ENCODE measurements around the gene UCHL3.

DNA sequence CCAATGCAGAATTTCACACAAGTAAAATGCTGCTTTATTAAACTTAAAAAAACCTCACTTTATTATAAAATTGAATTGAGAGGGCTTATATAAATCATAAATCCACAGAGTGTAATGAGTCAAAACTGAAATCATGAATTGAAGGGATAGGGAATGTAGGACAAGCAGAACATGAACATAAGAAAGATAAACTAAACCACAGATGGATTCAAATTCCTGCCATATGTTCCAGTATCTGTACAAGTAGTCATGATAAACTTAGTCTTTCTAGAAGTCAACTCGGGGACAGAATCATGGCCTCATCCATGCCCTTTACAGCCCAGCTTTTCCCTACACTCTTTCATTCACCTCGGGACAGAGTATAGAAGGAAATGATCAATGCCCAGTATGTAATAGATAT, 103.1 kb downstream of the UCHL3 start:
- TF ChIP-seq, protein P1, sequence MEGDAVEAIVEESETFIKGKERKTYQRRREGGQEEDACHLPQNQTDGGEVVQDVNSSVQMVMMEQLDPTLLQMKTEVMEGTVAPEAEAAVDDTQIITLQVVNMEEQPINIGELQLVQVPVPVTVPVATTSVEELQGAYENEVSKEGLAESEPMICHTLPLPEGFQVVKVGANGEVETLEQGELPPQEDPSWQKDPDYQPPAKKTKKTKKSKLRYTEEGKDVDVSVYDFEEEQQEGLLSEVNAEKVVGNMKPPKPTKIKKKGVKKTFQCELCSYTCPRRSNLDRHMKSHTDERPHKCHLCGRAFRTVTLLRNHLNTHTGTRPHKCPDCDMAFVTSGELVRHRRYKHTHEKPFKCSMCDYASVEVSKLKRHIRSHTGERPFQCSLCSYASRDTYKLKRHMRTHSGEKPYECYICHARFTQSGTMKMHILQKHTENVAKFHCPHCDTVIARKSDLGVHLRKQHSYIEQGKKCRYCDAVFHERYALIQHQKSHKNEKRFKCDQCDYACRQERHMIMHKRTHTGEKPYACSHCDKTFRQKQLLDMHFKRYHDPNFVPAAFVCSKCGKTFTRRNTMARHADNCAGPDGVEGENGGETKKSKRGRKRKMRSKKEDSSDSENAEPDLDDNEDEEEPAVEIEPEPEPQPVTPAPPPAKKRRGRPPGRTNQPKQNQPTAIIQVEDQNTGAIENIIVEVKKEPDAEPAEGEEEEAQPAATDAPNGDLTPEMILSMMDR (conservative IDR thresholded peaks at IDR 0.05; ENCODE audit: low read depth in 2 of 2): no peak
- TF ChIP-seq POLR2AphosphoS5 (IDR thresholded peaks at IDR 0.05; ENCODE audit: low read depth) (no peak), EZH2 (IDR thresholded peaks at IDR 0.05; ENCODE audit: low read depth, unreplicated experiment) (no peak), EZH2phosphoT487 (IDR thresholded peaks at IDR 0.05; ENCODE audit: unreplicated experiment) (no peak), ZNF114 (CRISPR knock-in tag; IDR thresholded peaks at IDR 0.05) (no peak), JUNB (IDR thresholded peaks at IDR 0.05; ENCODE audit: unreplicated experiment) (no peak), CREB1 (CRISPR knock-in tag; IDR thresholded peaks at IDR 0.05; ENCODE audit: low read depth) (no peak), NANOG (IDR thresholded peaks at IDR 0.05; ENCODE audit: borderline replicate concordance) (no peak)
- TF ChIP-seq, protein P2, sequence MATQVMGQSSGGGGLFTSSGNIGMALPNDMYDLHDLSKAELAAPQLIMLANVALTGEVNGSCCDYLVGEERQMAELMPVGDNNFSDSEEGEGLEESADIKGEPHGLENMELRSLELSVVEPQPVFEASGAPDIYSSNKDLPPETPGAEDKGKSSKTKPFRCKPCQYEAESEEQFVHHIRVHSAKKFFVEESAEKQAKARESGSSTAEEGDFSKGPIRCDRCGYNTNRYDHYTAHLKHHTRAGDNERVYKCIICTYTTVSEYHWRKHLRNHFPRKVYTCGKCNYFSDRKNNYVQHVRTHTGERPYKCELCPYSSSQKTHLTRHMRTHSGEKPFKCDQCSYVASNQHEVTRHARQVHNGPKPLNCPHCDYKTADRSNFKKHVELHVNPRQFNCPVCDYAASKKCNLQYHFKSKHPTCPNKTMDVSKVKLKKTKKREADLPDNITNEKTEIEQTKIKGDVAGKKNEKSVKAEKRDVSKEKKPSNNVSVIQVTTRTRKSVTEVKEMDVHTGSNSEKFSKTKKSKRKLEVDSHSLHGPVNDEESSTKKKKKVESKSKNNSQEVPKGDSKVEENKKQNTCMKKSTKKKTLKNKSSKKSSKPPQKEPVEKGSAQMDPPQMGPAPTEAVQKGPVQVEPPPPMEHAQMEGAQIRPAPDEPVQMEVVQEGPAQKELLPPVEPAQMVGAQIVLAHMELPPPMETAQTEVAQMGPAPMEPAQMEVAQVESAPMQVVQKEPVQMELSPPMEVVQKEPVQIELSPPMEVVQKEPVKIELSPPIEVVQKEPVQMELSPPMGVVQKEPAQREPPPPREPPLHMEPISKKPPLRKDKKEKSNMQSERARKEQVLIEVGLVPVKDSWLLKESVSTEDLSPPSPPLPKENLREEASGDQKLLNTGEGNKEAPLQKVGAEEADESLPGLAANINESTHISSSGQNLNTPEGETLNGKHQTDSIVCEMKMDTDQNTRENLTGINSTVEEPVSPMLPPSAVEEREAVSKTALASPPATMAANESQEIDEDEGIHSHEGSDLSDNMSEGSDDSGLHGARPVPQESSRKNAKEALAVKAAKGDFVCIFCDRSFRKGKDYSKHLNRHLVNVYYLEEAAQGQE (IDR thresholded peaks at IDR 0.05; ENCODE audit: unreplicated experiment): no peak
- TF ChIP-seq, protein P3, sequence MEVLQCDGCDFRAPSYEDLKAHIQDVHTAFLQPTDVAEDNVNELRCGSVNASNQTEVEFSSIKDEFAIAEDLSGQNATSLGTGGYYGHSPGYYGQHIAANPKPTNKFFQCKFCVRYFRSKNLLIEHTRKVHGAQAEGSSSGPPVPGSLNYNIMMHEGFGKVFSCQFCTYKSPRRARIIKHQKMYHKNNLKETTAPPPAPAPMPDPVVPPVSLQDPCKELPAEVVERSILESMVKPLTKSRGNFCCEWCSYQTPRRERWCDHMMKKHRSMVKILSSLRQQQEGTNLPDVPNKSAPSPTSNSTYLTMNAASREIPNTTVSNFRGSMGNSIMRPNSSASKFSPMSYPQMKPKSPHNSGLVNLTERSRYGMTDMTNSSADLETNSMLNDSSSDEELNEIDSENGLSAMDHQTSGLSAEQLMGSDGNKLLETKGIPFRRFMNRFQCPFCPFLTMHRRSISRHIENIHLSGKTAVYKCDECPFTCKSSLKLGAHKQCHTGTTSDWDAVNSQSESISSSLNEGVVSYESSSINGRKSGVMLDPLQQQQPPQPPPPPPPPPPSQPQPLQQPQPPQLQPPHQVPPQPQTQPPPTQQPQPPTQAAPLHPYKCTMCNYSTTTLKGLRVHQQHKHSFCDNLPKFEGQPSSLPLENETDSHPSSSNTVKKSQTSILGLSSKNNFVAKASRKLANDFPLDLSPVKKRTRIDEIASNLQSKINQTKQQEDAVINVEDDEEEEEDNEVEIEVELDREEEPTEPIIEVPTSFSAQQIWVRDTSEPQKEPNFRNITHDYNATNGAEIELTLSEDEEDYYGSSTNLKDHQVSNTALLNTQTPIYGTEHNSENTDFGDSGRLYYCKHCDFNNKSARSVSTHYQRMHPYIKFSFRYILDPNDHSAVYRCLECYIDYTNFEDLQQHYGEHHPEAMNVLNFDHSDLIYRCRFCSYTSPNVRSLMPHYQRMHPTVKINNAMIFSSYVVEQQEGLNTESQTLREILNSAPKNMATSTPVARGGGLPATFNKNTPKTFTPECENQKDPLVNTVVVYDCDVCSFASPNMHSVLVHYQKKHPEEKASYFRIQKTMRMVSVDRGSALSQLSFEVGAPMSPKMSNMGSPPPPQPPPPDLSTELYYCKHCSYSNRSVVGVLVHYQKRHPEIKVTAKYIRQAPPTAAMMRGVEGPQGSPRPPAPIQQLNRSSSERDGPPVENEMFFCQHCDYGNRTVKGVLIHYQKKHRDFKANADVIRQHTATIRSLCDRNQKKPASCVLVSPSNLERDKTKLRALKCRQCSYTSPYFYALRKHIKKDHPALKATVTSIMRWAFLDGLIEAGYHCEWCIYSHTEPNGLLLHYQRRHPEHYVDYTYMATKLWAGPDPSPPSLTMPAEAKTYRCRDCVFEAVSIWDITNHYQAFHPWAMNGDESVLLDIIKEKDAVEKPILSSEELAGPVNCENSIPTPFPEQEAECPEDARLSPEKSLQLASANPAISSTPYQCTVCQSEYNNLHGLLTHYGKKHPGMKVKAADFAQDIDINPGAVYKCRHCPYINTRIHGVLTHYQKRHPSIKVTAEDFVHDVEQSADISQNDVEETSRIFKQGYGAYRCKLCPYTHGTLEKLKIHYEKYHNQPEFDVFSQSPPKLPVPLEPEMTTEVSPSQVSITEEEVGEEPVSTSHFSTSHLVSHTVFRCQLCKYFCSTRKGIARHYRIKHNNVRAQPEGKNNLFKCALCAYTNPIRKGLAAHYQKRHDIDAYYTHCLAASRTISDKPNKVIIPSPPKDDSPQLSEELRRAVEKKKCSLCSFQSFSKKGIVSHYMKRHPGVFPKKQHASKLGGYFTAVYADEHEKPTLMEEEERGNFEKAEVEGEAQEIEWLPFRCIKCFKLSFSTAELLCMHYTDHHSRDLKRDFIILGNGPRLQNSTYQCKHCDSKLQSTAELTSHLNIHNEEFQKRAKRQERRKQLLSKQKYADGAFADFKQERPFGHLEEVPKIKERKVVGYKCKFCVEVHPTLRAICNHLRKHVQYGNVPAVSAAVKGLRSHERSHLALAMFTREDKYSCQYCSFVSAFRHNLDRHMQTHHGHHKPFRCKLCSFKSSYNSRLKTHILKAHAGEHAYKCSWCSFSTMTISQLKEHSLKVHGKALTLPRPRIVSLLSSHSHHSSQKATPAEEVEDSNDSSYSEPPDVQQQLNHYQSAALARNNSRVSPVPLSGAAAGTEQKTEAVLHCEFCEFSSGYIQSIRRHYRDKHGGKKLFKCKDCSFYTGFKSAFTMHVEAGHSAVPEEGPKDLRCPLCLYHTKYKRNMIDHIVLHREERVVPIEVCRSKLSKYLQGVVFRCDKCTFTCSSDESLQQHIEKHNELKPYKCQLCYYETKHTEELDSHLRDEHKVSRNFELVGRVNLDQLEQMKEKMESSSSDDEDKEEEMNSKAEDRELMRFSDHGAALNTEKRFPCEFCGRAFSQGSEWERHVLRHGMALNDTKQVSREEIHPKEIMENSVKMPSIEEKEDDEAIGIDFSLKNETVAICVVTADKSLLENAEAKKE (CRISPR knock-in tag; IDR thresholded peaks at IDR 0.05): no peak

Data from GM23338 (cell line).